Vagina (tissue), 2 donors: Measurements from ENCODE around the gene E2F7. TPM values are rescaled to one million over a fixed set of nuclear protein-coding genes. Genes with fewer than 3 reads are reported as not detected.

Source experiments
- DNase-seq, 2 donors: peaks; one replicate each; pipeline ENCODE4 v3.0.0-alpha.2; 2017; ENCODE audit errors: extremely low spot score in 2 of 2
- H3K27ac ChIP-seq: fragments of 200-600 bp; sonication (generic); one replicate; pipeline ENCODE4 v1.5.1; 2019
- H3K27me3 ChIP-seq: fragments of 200-600 bp; sonication (generic); one replicate; pipeline ENCODE4 v1.5.1; 2019
- H3K36me3 ChIP-seq, 2 donors: fragments of 200-600 bp; sonication (generic); one replicate each; pipeline ENCODE4 v1.5.1; 2017 to 2019
- H3K4me1 ChIP-seq: fragments of 200-600 bp; sonication (generic); one replicate; pipeline ENCODE4 v1.5.1; 2019
- H3K4me3 ChIP-seq, 2 donors: fragments of 200-600 bp; sonication (generic); 1 replicate in 1 of 2; 2 replicates in 1 of 2; pipeline ENCODE4 v1.5.1; 2016 to 2019
- H3K9me3 ChIP-seq: fragments of 200-600 bp; sonication (generic); one replicate; pipeline ENCODE4 v1.5.1; 2019
- CTCF ChIP-seq, 3 experiments: fragments of 450-650 bp in 2 of 3; fragments of 200-600 bp in 1 of 3; sonication (generic) in 1 of 3; IDR thresholded peaks; one replicate each; pipeline ENCODE4 v1.5.1; 2017 to 2019; ENCODE audit warnings: antibody characterized with exemption in 3 of 3, mild to moderate bottlenecking in 2 of 3, moderate library complexity in 2 of 3
- POLR2A ChIP-seq, 2 donors: fragments of 450-650 bp; IDR thresholded peaks; one replicate each; pipeline ENCODE4 v1.6.1; 2017; ENCODE audit warnings: antibody characterized with exemption in 2 of 2, mild to moderate bottlenecking in 2 of 2, moderate library complexity in 2 of 2
- POLR2AphosphoS5 ChIP-seq, 2 donors: sonication (generic); formaldehyde crosslinking; IDR thresholded peaks; one replicate each; pipeline ENCODE4 v1.9.0; 2017; ENCODE audit warnings: antibody characterized with exemption in 2 of 2, mild to moderate bottlenecking in 2 of 2, low read depth in 1 of 2; ENCODE audit not compliant: insufficient read depth in 1 of 2
- intact Hi-C: fragments of 100-400 bp; cut with DNase I; formaldehyde crosslinking; loops from one replicate; pipeline ENCODE4 v1.15.1; 2023
- total RNA-seq: library from RNA; depleted of rRNA; stranded (reverse); fragments of >200 nt; gene quantifications from one replicate; pipeline ENCODE4 v1.2.3, GENCODE V29; 2016

The E2F7 gene
- 2.2 TPM for total RNA-seq

- peaks cover 9% of the 10 kb centered on the region for H3K4me1 ChIP-seq
These were observed at the start of gene E2F7 for GRCh38 chr12:77065361-77066204. Gene E2F7 (minus strand): TSS chr12:77065569. CDS start chr12:77064635, 934 bp downstream.

GRCh38 chr12:77113971-77114370 is 48.6 kb upstream of the E2F7 start:
- Histone ChIP-seq H3K4me3 (no peak overlapping the region), H3K9me3 (no peaks in the 10 kb centered on the region), H3K36me3 (no peaks in the 10 kb centered on the region), H3K4me1 (no peaks in the 10 kb centered on the region), H3K27me3 (no peaks in the 10 kb centered on the region), H3K27ac (no peak overlapping the region)
- DNase-seq, result no peak
- intact Hi-C loops, result no loop called here
- no peak for TF ChIP-seq POLR2AphosphoS5 (IDR thresholded peaks at IDR 0.05; ENCODE audit: insufficient read depth in 1 of 2, low read depth in 1 of 2)
- TF ChIP-seq CTCF (IDR thresholded peaks at IDR 0.05), result no peak
- no peak for TF ChIP-seq POLR2A (IDR thresholded peaks at IDR 0.05)

More at GRCh38 chr12:77065361-77066204, at the start of gene E2F7:
- intact Hi-C loops, result no loop called here
- H3K4me3 ChIP-seq, result peak within 1 kb of the TSS; percentile 67 to 76
- DNase-seq, result peak in 1 of 2 donors; percentile 91
- no peak for TF ChIP-seq CTCF (IDR thresholded peaks at IDR 0.05)
- no peak for TF ChIP-seq POLR2A (IDR thresholded peaks at IDR 0.05)
- no peak for TF ChIP-seq POLR2AphosphoS5 (IDR thresholded peaks at IDR 0.05; ENCODE audit: insufficient read depth in 1 of 2, low read depth in 1 of 2)
- H3K27ac ChIP-seq, result peak within 1 kb of the TSS; percentile 43
- no peaks in the 10 kb centered on the region for H3K36me3 ChIP-seq
- no peaks in the 10 kb centered on the region for H3K27me3 ChIP-seq
- H3K9me3 ChIP-seq, result no peaks in the 10 kb centered on the region

DNA sequence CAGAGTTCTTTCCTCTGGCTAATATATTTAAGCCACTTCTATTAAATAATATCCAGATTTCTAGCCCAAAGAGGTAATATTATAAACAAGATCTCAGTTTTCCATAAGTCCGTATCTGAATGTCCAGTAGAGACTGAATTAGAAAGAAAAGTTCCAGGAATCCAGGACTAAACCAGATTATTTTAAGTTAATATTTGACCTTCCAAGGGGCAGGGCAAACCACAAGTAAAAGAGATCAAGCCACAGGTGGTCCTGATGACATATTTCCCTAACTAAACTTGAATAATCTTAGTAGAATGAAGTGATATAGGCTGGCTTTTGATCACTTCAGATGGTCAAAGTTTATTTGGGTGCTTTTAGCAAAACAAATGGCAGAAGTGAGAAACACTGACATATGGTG is 43.3 kb upstream of the E2F7 start:
- no peaks in the 10 kb centered on the region for H3K27me3 ChIP-seq
- no peak overlapping the region for H3K4me3 ChIP-seq
- TF ChIP-seq CTCF (IDR thresholded peaks at IDR 0.05) (no peak), POLR2A (IDR thresholded peaks at IDR 0.05) (no peak), POLR2AphosphoS5 (IDR thresholded peaks at IDR 0.05; ENCODE audit: insufficient read depth in 1 of 2, low read depth in 1 of 2) (no peak)
- H3K9me3 ChIP-seq, result no peaks in the 10 kb centered on the region
- H3K27ac ChIP-seq, result no peak overlapping the region
- no peak for DNase-seq
- no peaks in the 10 kb centered on the region for H3K36me3 ChIP-seq
- H3K4me1 ChIP-seq, result no peaks in the 10 kb centered on the region
- intact Hi-C loops, result no loop called here

DNA sequence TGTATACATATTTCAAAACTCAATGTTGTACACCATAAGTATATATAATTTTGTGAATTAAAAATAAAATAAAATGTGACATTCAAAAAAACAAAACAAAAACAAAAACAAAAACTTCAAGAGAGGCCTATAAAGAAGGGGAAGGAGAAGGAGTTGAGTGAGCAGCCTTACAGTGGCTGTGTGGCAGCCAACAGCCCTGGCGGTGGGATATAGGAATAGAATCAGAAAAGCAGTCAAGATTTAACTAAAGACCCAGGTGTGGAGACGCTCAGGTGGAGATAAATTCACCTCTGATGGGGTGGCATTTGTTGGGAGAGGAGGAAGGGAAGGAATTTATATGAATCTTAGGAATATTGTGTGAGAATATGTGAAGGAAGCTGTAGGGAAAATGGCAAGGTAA is 41.8 kb upstream of the E2F7 start:
- no peaks in the 10 kb centered on the region for H3K9me3 ChIP-seq
- intact Hi-C loops, result no loop called here
- DNase-seq, result no peak
- H3K36me3 ChIP-seq, result no peaks in the 10 kb centered on the region
- H3K27ac ChIP-seq, result no peak overlapping the region
- H3K4me3 ChIP-seq, result no peak overlapping the region
- H3K27me3 ChIP-seq, result no peaks in the 10 kb centered on the region
- TF ChIP-seq CTCF (IDR thresholded peaks at IDR 0.05) (no peak), POLR2AphosphoS5 (IDR thresholded peaks at IDR 0.05; ENCODE audit: insufficient read depth in 1 of 2, low read depth in 1 of 2) (no peak), POLR2A (IDR thresholded peaks at IDR 0.05) (no peak)
- no peaks in the 10 kb centered on the region for H3K4me1 ChIP-seq

- H3K4me1 ChIP-seq, result no peaks in the 10 kb centered on the region
- H3K4me3 ChIP-seq, result no peak overlapping the region
- H3K27me3 ChIP-seq, result no peaks in the 10 kb centered on the region
- H3K36me3 ChIP-seq, result no peaks in the 10 kb centered on the region
- no peak for DNase-seq
- H3K27ac ChIP-seq, result no peak overlapping the region
- intact Hi-C loops, result no loop called here
- no peaks in the 10 kb centered on the region for H3K9me3 ChIP-seq
- TF ChIP-seq POLR2A (IDR thresholded peaks at IDR 0.05) (no peak), CTCF (IDR thresholded peaks at IDR 0.05) (no peak), POLR2AphosphoS5 (IDR thresholded peaks at IDR 0.05; ENCODE audit: insufficient read depth in 1 of 2, low read depth in 1 of 2) (no peak)
These were observed 39.4 kb upstream of the E2F7 start for GRCh38 chr12:77104792-77105191.
